Activated CD8-positive, alpha-beta T cell treated with anti-CD3 and anti-CD28 coated beads for 36 hours (primary cell): ENCODE data around the gene RASSF4. TPM values are rescaled to one million over a fixed set of nuclear protein-coding genes. Genes with fewer than 3 reads are reported as not detected.

Experiments used
- ATAC-seq: fragments of 200-7000 bp; cut with Tn5 transposase; one replicate; pipeline ENCODE4 v1.10.0; 2021; ENCODE audit warnings: mild to moderate bottlenecking, moderate library complexity
- CTCF ChIA-PET: fragments of 350-600 bp; sonication (Branson Sonifier 250); formaldehyde crosslinking; loops from one replicate; lab custom pipeline; 2021; ENCODE audit warnings: antibody characterized with exemption; lab: Charles Lee
- POLR2A ChIA-PET: fragments of 350-600 bp; sonication (Branson Sonifier 250); formaldehyde crosslinking; loops from one replicate; lab custom pipeline; 2021; ENCODE audit warnings: antibody characterized with exemption; lab: Charles Lee
- DNase-seq: peaks from one replicate; pipeline ENCODE4 v3.0.0-alpha.2; 2020
- H3K27ac Mint-ChIP-seq: one replicate; pipeline ENCODE4 v1.8.0; 2021; ENCODE audit warnings: mild to moderate bottlenecking, mixed read lengths
- H3K27me3 Mint-ChIP-seq: one replicate; pipeline ENCODE4 v1.8.0; 2021; ENCODE audit warnings: mixed read lengths
- H3K36me3 Mint-ChIP-seq: one replicate; pipeline ENCODE4 v1.8.0; 2021; ENCODE audit warnings: low read depth, mixed read lengths
- H3K4me1 Mint-ChIP-seq: one replicate; pipeline ENCODE4 v1.8.0; 2021; ENCODE audit warnings: low read depth, mixed read lengths
- H3K4me3 Mint-ChIP-seq: one replicate; pipeline ENCODE4 v1.8.0; 2021; ENCODE audit warnings: mild to moderate bottlenecking, moderate library complexity, mixed read lengths
- H3K9me3 Mint-ChIP-seq: one replicate; pipeline ENCODE4 v1.8.0; 2021; ENCODE audit warnings: mixed read lengths
- intact Hi-C: fragments of 100-400 bp; cut with micrococcal nuclease; formaldehyde crosslinking; loops from one replicate; pipeline ENCODE4 v1.10.0; 2022
- total RNA-seq, 2 experiments: library from RNA; stranded (reverse); gene quantifications; one replicate each; pipeline ENCODE4 v1.2.3, GENCODE V29; 2021
- TF ChIP-seq, protein P1 (sequence below): fragments of 200-600 bp; IDR thresholded peaks from one replicate; pipeline ENCODE4 v1.8.0; 2022; ENCODE audit warnings: antibody characterized with exemption, mild to moderate bottlenecking

RASSF4 gene
- total RNA-seq, 2 experiments from 2014 or later, result 1.8 to 1.9 TPM

DNA sequence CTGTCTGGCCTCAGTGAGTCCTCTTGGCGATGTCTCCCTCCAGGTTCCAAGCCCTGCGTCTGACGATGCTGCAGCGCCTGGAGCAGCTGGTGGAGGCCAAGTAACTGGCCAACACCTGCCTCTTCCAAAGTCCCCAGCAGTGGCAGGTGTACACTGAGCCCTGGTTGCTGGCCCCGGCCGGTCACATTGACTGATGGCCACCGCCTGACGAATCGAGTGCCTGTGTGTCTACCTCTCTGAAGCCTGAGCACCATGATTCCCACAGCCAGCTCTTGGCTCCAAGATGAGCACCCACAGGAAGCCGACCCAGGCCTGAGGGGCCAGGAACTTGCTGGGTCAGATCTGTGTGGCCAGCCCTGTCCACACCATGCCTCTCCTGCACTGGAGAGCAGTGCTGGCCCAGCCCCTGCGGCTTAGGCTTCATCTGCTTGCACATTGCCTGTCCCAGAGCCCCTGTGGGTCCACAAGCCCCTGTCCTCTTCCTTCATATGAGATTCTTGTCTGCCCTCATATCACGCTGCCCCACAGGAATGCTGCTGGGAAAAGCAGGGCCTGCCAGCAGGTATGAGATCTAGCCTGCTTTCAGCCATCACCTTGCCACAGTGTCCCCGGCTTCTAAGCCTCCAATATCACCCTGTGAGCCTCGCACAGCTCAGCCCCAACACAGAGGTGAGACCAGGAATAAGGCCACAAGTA is 33.8 kb downstream of the RASSF4 start:
- POLR2A ChIA-PET, result interaction anchor here (1.4 to 1.7 kb wide), 2 partner anchors 10 to 13 kb away, joined by 4 read pairs; no protein-coding TSS in a partner anchor
- H3K27me3 Mint-ChIP-seq, result peaks cover 3% of the 10 kb centered on the region
- no peaks in the 10 kb centered on the region for H3K9me3 Mint-ChIP-seq
- DNase-seq (no peak), ATAC-seq (no peak)
- H3K27ac Mint-ChIP-seq, result no peak overlapping the region
- peaks cover 20% of the 10 kb centered on the region for H3K4me1 Mint-ChIP-seq
- CTCF ChIA-PET, result no interaction called here
- TF ChIP-seq, protein P1, sequence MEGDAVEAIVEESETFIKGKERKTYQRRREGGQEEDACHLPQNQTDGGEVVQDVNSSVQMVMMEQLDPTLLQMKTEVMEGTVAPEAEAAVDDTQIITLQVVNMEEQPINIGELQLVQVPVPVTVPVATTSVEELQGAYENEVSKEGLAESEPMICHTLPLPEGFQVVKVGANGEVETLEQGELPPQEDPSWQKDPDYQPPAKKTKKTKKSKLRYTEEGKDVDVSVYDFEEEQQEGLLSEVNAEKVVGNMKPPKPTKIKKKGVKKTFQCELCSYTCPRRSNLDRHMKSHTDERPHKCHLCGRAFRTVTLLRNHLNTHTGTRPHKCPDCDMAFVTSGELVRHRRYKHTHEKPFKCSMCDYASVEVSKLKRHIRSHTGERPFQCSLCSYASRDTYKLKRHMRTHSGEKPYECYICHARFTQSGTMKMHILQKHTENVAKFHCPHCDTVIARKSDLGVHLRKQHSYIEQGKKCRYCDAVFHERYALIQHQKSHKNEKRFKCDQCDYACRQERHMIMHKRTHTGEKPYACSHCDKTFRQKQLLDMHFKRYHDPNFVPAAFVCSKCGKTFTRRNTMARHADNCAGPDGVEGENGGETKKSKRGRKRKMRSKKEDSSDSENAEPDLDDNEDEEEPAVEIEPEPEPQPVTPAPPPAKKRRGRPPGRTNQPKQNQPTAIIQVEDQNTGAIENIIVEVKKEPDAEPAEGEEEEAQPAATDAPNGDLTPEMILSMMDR, result no peak
- H3K4me3 Mint-ChIP-seq, result no peak overlapping the region
- intact Hi-C loops, result no loop called here
- H3K36me3 Mint-ChIP-seq, result no peaks in the 10 kb centered on the region

DNA sequence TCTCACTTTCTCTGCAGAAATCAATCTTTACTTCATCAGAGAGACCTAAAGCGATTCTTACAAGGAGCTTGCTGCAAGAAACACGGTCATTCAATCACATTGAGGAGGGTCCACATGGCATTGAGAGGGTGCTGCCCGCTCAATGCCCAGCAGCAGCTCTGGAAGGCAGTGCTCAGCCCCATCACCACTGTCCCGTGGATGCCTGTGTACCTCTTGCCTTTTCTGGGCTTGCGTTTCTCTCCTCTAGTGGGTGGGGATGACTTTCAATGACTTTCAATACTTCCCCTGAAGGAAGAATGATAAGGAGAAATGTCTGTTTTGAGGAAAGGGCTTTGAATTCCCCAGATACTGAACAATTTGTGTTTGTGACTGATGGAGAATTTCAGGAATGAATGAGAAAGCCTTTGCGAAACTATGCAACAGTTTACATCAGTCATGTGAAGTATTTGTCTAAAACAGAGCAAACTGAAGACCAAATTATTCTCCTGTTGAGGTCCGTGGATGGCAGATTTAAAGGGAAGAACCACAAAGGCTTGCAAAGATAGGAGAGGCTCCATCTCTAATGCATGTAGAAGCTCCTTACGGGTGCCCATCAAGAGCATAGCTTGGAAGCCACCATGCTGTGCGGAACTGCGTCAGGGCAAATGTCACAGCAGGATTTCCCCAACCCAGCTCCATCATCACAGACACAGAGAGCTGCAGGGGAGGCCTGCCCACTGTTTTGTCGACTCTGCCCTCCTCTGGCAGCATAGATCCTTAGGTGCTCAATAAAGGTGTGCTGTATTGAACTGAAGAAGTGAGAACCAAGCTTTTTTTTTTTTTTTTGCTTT is 34.5 kb downstream of the RASSF4 start:
- no peak for DNase-seq
- no peak for ATAC-seq
- Mint-ChIP-seq H3K27me3 (no peaks in the 10 kb centered on the region), H3K27ac (no peak overlapping the region), H3K4me1 (peaks cover 20% of the 10 kb centered on the region), H3K4me3 (no peak overlapping the region), H3K9me3 (no peaks in the 10 kb centered on the region), H3K36me3 (no peaks in the 10 kb centered on the region)
- TF ChIP-seq, protein P1, result no peak
- intact Hi-C loops, result no loop called here
- CTCF ChIA-PET, result interaction anchor here (1.6 to 2.3 kb wide), 3 partner anchors 8 to 241 kb away, joined by 5 to 11 read pairs (median 5); no protein-coding TSS in a partner anchor
- POLR2A ChIA-PET, result no interaction called here

DNA sequence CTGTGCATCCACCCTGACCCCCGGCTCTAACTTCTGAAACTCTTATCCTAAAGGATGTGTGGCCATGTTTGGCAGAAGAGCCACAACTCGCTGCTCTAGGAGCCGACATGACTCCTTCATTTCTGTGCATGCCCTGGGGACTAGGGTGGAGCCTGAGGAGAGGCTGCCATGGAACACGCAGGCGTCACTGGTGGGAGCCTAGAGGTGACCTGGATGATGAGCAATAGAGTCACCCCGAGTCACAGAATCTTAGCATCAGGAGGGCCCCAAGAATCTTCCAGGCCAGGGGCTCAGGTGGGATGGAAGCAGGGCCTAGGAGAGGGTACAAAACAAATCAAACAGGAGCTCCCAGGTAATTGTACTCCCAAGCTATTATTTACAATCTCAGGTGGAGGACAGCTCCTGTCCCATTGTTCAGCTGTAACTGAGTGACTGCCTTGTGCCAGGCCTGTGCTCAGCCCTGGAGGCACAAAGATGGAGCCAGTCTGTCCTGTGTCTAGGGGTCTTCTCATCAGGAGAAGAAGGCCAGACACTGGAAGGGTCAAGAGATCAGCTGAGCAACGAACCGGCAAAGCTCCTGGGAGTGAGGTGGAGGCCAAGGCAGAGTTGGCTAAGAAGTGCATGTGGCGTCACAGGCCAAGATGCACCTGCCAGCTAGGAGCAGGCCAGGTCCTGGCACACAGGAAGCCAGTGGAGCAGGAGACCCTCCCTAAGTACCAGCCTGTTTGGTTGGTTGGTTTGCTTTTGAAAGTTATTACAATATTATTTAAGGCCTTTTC is 35.3 kb downstream of the RASSF4 start:
- POLR2A ChIA-PET, result no interaction called here
- TF ChIP-seq, protein P1, result no peak
- intact Hi-C loops, result no loop called here
- CTCF ChIA-PET, result interaction anchor here (1.0 to 2.3 kb wide), 5 partner anchors 9 to 240 kb away, joined by 3 to 11 read pairs (median 5); no protein-coding TSS in a partner anchor
- DNase-seq (no peak), ATAC-seq (no peak)
- H3K9me3 Mint-ChIP-seq, result peaks cover 3% of the 10 kb centered on the region
- H3K4me3 Mint-ChIP-seq, result no peak overlapping the region
- H3K27me3 Mint-ChIP-seq, result no peaks in the 10 kb centered on the region
- H3K4me1 Mint-ChIP-seq, result peaks cover 25% of the 10 kb centered on the region
- H3K36me3 Mint-ChIP-seq, result no peaks in the 10 kb centered on the region
- no peak overlapping the region for H3K27ac Mint-ChIP-seq

DNA sequence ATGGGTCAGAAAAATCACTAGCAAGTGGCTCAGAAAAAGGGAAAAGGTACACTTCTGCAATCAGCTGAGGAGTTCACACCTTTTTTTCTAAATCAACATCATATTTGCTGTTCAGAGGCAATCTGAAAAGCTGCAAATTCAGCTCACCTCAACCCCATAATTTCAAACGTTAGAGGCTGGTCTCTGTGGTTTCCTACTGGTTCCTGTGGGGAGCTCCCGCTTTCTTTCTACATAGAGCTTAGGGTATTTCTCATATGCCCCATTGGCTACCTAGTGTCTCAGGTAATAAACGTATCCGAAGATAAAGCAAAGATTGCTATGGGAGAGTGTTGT is 35.9 kb downstream of the RASSF4 start:
- ChIA-PET POLR2A (no interaction called here), CTCF (interaction anchor here (1.0 to 2.3 kb wide), 5 partner anchors 10 to 240 kb away, joined by 3 to 11 read pairs (median 5); no protein-coding TSS in a partner anchor)
- TF ChIP-seq, protein P1, result no peak
- no peaks in the 10 kb centered on the region for H3K27me3 Mint-ChIP-seq
- DNase-seq (no peak), ATAC-seq (no peak)
- peaks cover 31% of the 10 kb centered on the region for H3K4me1 Mint-ChIP-seq
- intact Hi-C loops, result no loop called here
- no peak overlapping the region for H3K4me3 Mint-ChIP-seq
- H3K36me3 Mint-ChIP-seq, result peaks cover 1% of the 10 kb centered on the region
- H3K27ac Mint-ChIP-seq, result no peak overlapping the region
- peaks cover 3% of the 10 kb centered on the region for H3K9me3 Mint-ChIP-seq
